GM23248 (cell line): Measurements from ENCODE around the gene ZNF697. TPM values are rescaled to one million over a fixed set of nuclear protein-coding genes. Genes with fewer than 3 reads are reported as not detected.
"Not testable (repeated sequence)": the region's sequence is repeated elsewhere in the genome, so short reads cannot be mapped to it uniquely, and the experiment has no call there.

ENCODE experiments used
- DNase-seq: peaks from one replicate; pipeline ENCODE4 v3.0.0-alpha.2; 2015
- H2AFZ ChIP-seq: fragments of 200-600 bp; sonication (generic); 2 replicates; pipeline ENCODE4 v1.6.1; 2016; ENCODE audit warnings: antibody characterized with exemption
- H3F3A ChIP-seq: fragments of 200-600 bp; sonication (generic); 2 replicates; pipeline ENCODE4 v1.6.1; 2016; ENCODE audit warnings: mild to moderate bottlenecking, antibody characterized with exemption, mixed run types; ENCODE audit not compliant: insufficient read depth
- H3K27ac ChIP-seq: fragments of 200-600 bp; sonication (generic); 2 replicates; pipeline ENCODE4 v1.5.1; 2016; ENCODE audit warnings: mild to moderate bottlenecking
- H3K27me3 ChIP-seq: fragments of 200-600 bp; sonication (generic); replicated peaks from 2 replicates; pipeline ENCODE4 v1.6.1; 2016; ENCODE audit warnings: mild to moderate bottlenecking; ENCODE audit not compliant: insufficient read depth
- H3K36me3 ChIP-seq: fragments of 200-600 bp; sonication (generic); 2 replicates; pipeline ENCODE4 v1.6.1; 2016; ENCODE audit warnings: low read depth, mild to moderate bottlenecking
- H3K4me1 ChIP-seq: fragments of 200-600 bp; sonication (generic); 2 replicates; pipeline ENCODE4 v1.6.1; 2016; ENCODE audit warnings: mild to moderate bottlenecking; ENCODE audit not compliant: insufficient read depth
- H3K4me2 ChIP-seq: fragments of 200-600 bp; sonication (generic); one replicate; pipeline ENCODE4 v1.6.1; 2016; ENCODE audit warnings: mild to moderate bottlenecking; ENCODE audit not compliant: unreplicated experiment
- H3K4me3 ChIP-seq: fragments of 200-600 bp; sonication (generic); 2 replicates; pipeline ENCODE4 v1.5.1; 2016; ENCODE audit warnings: mild to moderate bottlenecking
- H3K79me2 ChIP-seq: fragments of 200-600 bp; sonication (generic); 2 replicates; pipeline ENCODE4 v1.6.1; 2016; ENCODE audit warnings: mild to moderate bottlenecking; ENCODE audit not compliant: insufficient read depth
- H3K9ac ChIP-seq: fragments of 200-600 bp; sonication (generic); 2 replicates; pipeline ENCODE4 v1.6.1; 2016; ENCODE audit warnings: mild to moderate bottlenecking
- H3K9me2 ChIP-seq: fragments of 200-600 bp; sonication (generic); 2 replicates; pipeline ENCODE4 v1.6.1; 2016; ENCODE audit warnings: mixed run types, mild to moderate bottlenecking, moderate library complexity; ENCODE audit not compliant: insufficient read depth
- H3K9me3 ChIP-seq: fragments of 200-600 bp; sonication (generic); one replicate; pipeline ENCODE4 v1.6.1; 2017; ENCODE audit warnings: low read depth
- H4K20me1 ChIP-seq: fragments of 200-600 bp; sonication (generic); 2 replicates; pipeline ENCODE4 v1.6.0; 2016; ENCODE audit not compliant: insufficient read depth
- EZH2 ChIP-seq: fragments of 200-600 bp; sonication (generic); IDR thresholded peaks from 2 replicates; pipeline ENCODE4 v1.6.1; 2018; ENCODE audit warnings: antibody characterized with exemption, mild to moderate bottlenecking; ENCODE audit not compliant: insufficient read depth, poor library complexity, severe bottlenecking
- EZH2phosphoT487 ChIP-seq: fragments of 200-600 bp; sonication (generic); IDR thresholded peaks from 2 replicates; pipeline ENCODE4 v1.6.1; 2018; ENCODE audit warnings: antibody characterized with exemption, moderate library complexity, mild to moderate bottlenecking, low read depth; ENCODE audit not compliant: insufficient read depth
- WGBS, 2 experiments: methylation state at CpG; one replicate each; pipeline ENCODE4 v1.1.6; 2015 to 2017; ENCODE audit warnings: low lambda C conversion rate in 2 of 2, low coverage in 1 of 2; ENCODE audit errors: missing lambda C conversion rate in 2 of 2; 5-methylcytosine and 5-hydroxymethylcytosine counted together
- in situ Hi-C: fragments of 300-500 bp; cut with MboI; formaldehyde crosslinking; loops from 2 replicates; pipeline ENCODE4 v1.15.0; 2020
- polyA plus RNA-seq: library from polyadenylated mRNA; unstranded; fragments of >200 nt; fragmentation: Nextera tagmentation; extraction: Ambion mirVana; gene quantifications from 2 replicates; pipeline ENCODE4 v1.2.1, GENCODE V29; 2016
- total RNA-seq: library from RNA; depleted of rRNA; stranded (reverse); fragments of >200 nt; shearing (Covaris generic); gene quantifications from 2 replicates; pipeline ENCODE4 v1.2.3, GENCODE V29; 2014

ZNF697 gene
- total and polyA plus RNA-seq, 2 experiments from 2014 or later = 0.55 to 9.1 TPM

DNA sequence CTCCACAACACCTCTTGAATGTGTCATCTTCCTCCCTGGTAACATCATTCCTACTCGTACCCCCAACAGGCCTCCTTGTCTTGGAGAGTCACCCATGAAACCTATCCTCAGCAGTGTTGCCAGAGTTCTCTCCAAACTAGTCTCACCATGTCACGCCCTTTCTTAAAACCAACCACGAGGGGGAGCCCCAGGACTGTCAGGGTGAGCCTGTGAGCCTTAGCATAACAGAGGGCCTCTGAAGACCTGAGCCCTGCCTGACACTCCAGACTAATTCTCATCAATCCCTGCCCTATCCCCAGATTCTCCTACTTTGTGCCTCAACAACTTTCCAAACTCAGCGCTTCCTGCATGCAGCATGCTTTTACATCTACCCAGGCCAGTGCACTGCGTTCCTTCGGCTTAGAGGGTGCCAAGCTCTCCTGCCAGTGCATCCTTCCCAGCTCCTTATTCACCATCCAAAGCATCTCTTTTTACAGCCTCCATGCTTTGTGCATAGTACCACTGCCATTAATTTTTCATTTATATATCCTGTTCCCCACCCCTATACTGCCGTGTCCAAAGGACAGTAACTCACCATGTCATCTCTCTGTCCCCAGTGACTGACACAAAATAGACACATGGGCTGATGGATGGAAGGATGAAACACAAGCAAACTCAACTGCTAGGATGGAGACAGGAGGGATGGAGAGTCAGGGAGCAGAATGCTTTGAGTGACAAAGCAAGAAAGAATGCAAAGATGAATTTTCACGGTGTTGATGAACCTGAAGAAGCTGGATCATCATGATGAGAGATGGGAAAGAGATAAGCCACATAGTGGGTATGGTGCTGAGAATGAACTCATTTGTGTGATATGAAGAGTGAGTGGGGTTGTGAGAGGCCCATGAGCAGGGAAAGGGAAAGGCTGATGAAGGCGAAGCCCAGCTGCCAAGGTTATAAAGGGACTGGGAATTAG lies 34.0 kb downstream of the ZNF697 start:
- Histone ChIP-seq H3K4me1 (no peaks in the 10 kb centered on the region; the same call in 1 of the 2 replicates), H3K4me2 (no peak overlapping the region), H3K27ac (no peak overlapping the region), H3K4me3 (no peak overlapping the region), H3K79me2 (no peaks in the 10 kb centered on the region), H4K20me1 (no peaks in the 10 kb centered on the region), H3K36me3 (no peaks in the 10 kb centered on the region), H3K9me2 (no peaks in the 10 kb centered on the region), H3K9me3 (no peaks in the 10 kb centered on the region), H3F3A (0 out of 2 replicates have a peak, but pooled peaks cover 4% of the 10 kb centered on the region), H3K9ac (no peak overlapping the region), H2AFZ (no peak overlapping the region), H3K27me3 (no peaks in the 10 kb centered on the region)
- 31 to 34% methylated on average over 9 of the region's 9 CpGs for WGBS, 2 experiments
- DNase-seq = peak; percentile 85
- no peak for TF ChIP-seq EZH2
- no peak for TF ChIP-seq EZH2phosphoT487
- in situ Hi-C loops = no loop called here

DNA sequence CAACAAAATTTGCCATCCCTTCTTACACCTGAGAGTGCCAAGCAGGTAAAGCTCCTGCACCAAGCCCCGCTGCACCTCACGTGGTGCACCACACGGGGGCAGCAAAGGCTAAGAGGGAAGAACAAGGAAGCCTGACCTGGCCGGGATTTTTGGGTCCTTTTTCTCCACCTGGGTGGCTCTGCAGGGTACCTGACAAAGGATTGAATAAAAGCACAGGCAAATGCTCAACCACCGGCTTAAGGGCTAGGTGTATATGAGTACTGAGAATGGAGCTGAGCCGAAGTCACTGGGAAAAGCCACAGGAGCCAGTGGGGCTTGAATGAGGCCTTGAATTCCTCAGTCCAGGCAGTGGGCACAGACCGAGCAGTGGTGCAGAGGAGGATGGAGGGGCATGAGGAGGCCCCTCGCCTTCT lies 36.4 kb downstream of the ZNF697 start:
- peak; percentile 56 for DNase-seq
- no peak overlapping the region for H3K27ac ChIP-seq
- no peaks in the 10 kb centered on the region for H3K79me2 ChIP-seq
- H3K4me1 ChIP-seq = no peaks in the 10 kb centered on the region; the same call in 1 of the 2 replicates
- no peaks in the 10 kb centered on the region for H3F3A ChIP-seq
- in situ Hi-C loops = no loop called here
- no peak overlapping the region for H3K4me3 ChIP-seq
- no peak overlapping the region for H3K9ac ChIP-seq
- H3K4me2 ChIP-seq = no peak overlapping the region
- no peaks in the 10 kb centered on the region for H3K36me3 ChIP-seq
- 21 to 22% methylated on average over 8 of the region's 8 CpGs for WGBS, 2 experiments
- H3K9me3 ChIP-seq = no peaks in the 10 kb centered on the region
- H2AFZ ChIP-seq = no peak overlapping the region
- H3K27me3 ChIP-seq = no peaks in the 10 kb centered on the region
- no peaks in the 10 kb centered on the region for H4K20me1 ChIP-seq
- TF ChIP-seq EZH2 (no peak), EZH2phosphoT487 (no peak)
- H3K9me2 ChIP-seq = no peaks in the 10 kb centered on the region

- H2AFZ ChIP-seq, H3K4me1 ChIP-seq, H3K27ac ChIP-seq, H3K9ac ChIP-seq, H4K20me1 ChIP-seq, H3K9me3 ChIP-seq, H3K4me3 ChIP-seq, H3K27me3 ChIP-seq, H3K4me2 ChIP-seq, H3K9me2 ChIP-seq, H3K79me2 ChIP-seq, DNase-seq, in situ Hi-C loops, H3K36me3 ChIP-seq, H3F3A ChIP-seq: not testable (repeated sequence)
- WGBS, 2 experiments = 93% methylated on average over 6 of the region's 6 CpGs
Observed at GRCh38 chr1:119608816-119609215, 39.2 kb downstream of the ZNF697 start.

DNA sequence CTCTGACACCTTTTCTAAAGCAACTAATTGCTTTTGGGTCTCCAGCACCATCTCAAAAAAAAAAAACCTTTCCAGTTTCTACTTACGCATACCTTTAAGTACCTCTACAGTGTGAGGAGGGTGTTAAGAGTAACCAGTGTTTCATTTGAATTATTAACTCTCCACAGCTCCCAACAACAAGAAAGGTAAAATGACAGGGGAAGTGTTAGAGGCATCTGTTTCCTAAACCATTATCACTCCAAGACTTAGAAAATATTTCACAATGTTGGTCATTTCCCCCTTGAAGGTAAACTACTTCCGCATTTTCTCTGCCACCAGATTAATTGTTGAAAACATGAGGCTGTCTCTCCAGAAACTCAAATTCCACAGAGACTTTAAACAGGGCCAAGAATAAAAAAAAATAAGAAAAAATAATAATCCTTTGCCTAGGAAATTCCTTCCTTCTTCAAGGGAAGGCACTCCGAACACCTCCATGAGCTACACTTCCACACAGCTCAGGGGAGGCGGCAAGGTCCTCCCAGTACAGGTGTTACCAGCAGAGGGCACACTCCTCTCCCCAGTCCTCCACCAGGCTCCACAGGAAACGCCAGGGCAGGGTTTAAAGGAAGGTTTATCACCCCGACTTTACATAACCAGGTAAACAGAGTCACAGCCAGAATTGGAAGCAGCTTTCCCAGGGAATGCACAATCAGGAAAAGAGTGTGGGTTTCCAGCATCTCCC lies 40.8 kb downstream of the ZNF697 start:
- H2AFZ ChIP-seq, H3K79me2 ChIP-seq, H3K9me2 ChIP-seq, H3F3A ChIP-seq, H3K9me3 ChIP-seq, H3K27ac ChIP-seq, in situ Hi-C loops, H3K9ac ChIP-seq, H3K4me2 ChIP-seq, H4K20me1 ChIP-seq, H3K27me3 ChIP-seq, H3K4me3 ChIP-seq, DNase-seq, H3K36me3 ChIP-seq: not testable (repeated sequence)
- H3K4me1 ChIP-seq = peaks cover 13% of the 10 kb centered on the region
- WGBS, 2 experiments = 65 to 78% methylated on average over 5 of the region's 6 CpGs
